ENCODE measurements around the gene CNTNAP2. TPM values are rescaled to one million over a fixed set of nuclear protein-coding genes. Genes with fewer than 3 reads are reported as not detected.

CNTNAP2 gene
- total RNA-seq, 1 donor from 2014 or later = 0.59 TPM

- Histone ChIP-seq H3K4me1 (peaks cover 9% of the 10 kb centered on the region), H3K4me3 (no peak overlapping the region), H3K27me3 (ENCODE audit: low read depth) (no peaks in the 10 kb centered on the region), H3K36me3 (no peaks in the 10 kb centered on the region), H3K9me3 (no peaks in the 10 kb centered on the region), H3K27ac (no peak overlapping the region)
- ATAC-seq = peak; percentile 81 to 83
- intact Hi-C loops (cut with DNase I) = no loop called here
- peak; percentile 56 for DNase-seq
- TF ChIP-seq CTCF (IDR thresholded peaks at IDR 0.05) = peak; percentile 93
These were observed 2146.2 kb downstream of the CNTNAP2 start for GRCh38 chr7:148262721-148263229.

GRCh38 chr7:148264933-148265557, 2148.4 kb downstream of the CNTNAP2 start:
- H3K27me3 ChIP-seq (ENCODE audit: low read depth) = no peaks in the 10 kb centered on the region
- TF ChIP-seq CTCF (IDR thresholded peaks at IDR 0.05) = peak; percentile 52
- ATAC-seq (no peak), DNase-seq (no peak)
- intact Hi-C loops (cut with DNase I) = no loop called here
- H3K4me1 ChIP-seq = peaks cover 9% of the 10 kb centered on the region
- no peaks in the 10 kb centered on the region for H3K9me3 ChIP-seq
- no peak overlapping the region for H3K27ac ChIP-seq
- no peaks in the 10 kb centered on the region for H3K36me3 ChIP-seq
- no peak overlapping the region for H3K4me3 ChIP-seq

- no peak for TF ChIP-seq CTCF (IDR thresholded peaks at IDR 0.05)
These were observed 2149.3 kb downstream of the CNTNAP2 start for GRCh38 chr7:148265896-148266295.

GRCh38 chr7:148266795-148267194, 2150.2 kb downstream of the CNTNAP2 start:
- no peaks in the 10 kb centered on the region for H3K9me3 ChIP-seq
- ATAC-seq (no peak), DNase-seq (no peak)
- H3K36me3 ChIP-seq = no peaks in the 10 kb centered on the region
- intact Hi-C loops (cut with DNase I) = no loop called here
- TF ChIP-seq CTCF (IDR thresholded peaks at IDR 0.05) = no peak
- H3K27me3 ChIP-seq (ENCODE audit: low read depth) = peaks cover 4% of the 10 kb centered on the region
- H3K4me3 ChIP-seq = no peak overlapping the region
- no peak overlapping the region for H3K27ac ChIP-seq
- peaks cover 9% of the 10 kb centered on the region for H3K4me1 ChIP-seq

More at GRCh38 chr7:148265896-148266295, 2149.3 kb downstream of the CNTNAP2 start:
- H3K36me3 ChIP-seq = no peaks in the 10 kb centered on the region
- no peak overlapping the region for H3K27ac ChIP-seq
- no peak for ATAC-seq
- H3K4me3 ChIP-seq = no peak overlapping the region
- intact Hi-C loops (cut with DNase I) = no loop called here
- peaks cover 9% of the 10 kb centered on the region for H3K4me1 ChIP-seq
- no peak for DNase-seq
- no peaks in the 10 kb centered on the region for H3K9me3 ChIP-seq
- H3K27me3 ChIP-seq (ENCODE audit: low read depth) = no peaks in the 10 kb centered on the region

- H3K27me3 ChIP-seq (ENCODE audit: low read depth) = peaks cover 14% of the 10 kb centered on the region
- DNase-seq (no peak), ATAC-seq (no peak)
- H3K9me3 ChIP-seq = no peaks in the 10 kb centered on the region
- TF ChIP-seq CTCF (IDR thresholded peaks at IDR 0.05) = no peak
- H3K27ac ChIP-seq = no peak overlapping the region
- intact Hi-C loops (cut with DNase I) = no loop called here
- no peaks in the 10 kb centered on the region for H3K36me3 ChIP-seq
- no peaks in the 10 kb centered on the region for H3K4me1 ChIP-seq
- H3K4me3 ChIP-seq = no peak overlapping the region
These were observed 2154.0 kb downstream of the CNTNAP2 start for GRCh38 chr7:148270576-148270975.

Measured in lower lobe of right lung (tissue), 2 donors.